ENCODE data around the gene TTC33.

Gene TTC33

GRCh38 chr5:40521925-40522324 is 233.8 kb downstream of the TTC33 start:
- no peak for DNase-seq (ENCODE audit: low read depth, low spot score)
- Histone ChIP-seq H3K9ac (ENCODE audit: insufficient read length) (no peak overlapping the region), H3K27ac (no peak overlapping the region), H3K9me3 (ENCODE audit: low read depth, low read length) (no peaks in the 10 kb centered on the region), H3K4me3 (no peak overlapping the region), H3K36me3 (ENCODE audit: insufficient read depth, low read length) (no peaks in the 10 kb centered on the region)
- TF ChIP-seq EZH2 (IDR thresholded peaks at IDR 0.05), result no peak
- no peak for TF ChIP-seq POLR2AphosphoS5 (IDR thresholded peaks at IDR 0.05; ENCODE audit: borderline replicate concordance, low read depth, low read length)
- no peak for TF ChIP-seq FOXP2 (optimal IDR thresholded peaks at IDR 0.05; ENCODE audit: control extremely low read depth, extremely low read length, insufficient read depth)

- Histone ChIP-seq H3K4me3 (no peak overlapping the region), H3K9me3 (ENCODE audit: low read depth, low read length) (no peaks in the 10 kb centered on the region), H3K9ac (ENCODE audit: insufficient read length) (no peak overlapping the region), H3K36me3 (ENCODE audit: insufficient read depth, low read length) (no peaks in the 10 kb centered on the region), H3K27ac (no peak overlapping the region)
- no peak for TF ChIP-seq FOXP2 (optimal IDR thresholded peaks at IDR 0.05; ENCODE audit: control extremely low read depth, extremely low read length, insufficient read depth)
- TF ChIP-seq POLR2AphosphoS5 (IDR thresholded peaks at IDR 0.05; ENCODE audit: borderline replicate concordance, low read depth, low read length), result no peak
- no peak for TF ChIP-seq EZH2 (IDR thresholded peaks at IDR 0.05)
- no peak for DNase-seq (ENCODE audit: low read depth, low spot score)
Measured at GRCh38 chr5:40521108-40521785, 234.5 kb downstream of the TTC33 start.

- Histone ChIP-seq H3K36me3 (ENCODE audit: insufficient read depth, low read length) (no peaks in the 10 kb centered on the region), H3K9ac (ENCODE audit: insufficient read length) (no peak overlapping the region), H3K4me3 (no peak overlapping the region), H3K9me3 (ENCODE audit: low read depth, low read length) (no peaks in the 10 kb centered on the region), H3K27ac (no peak overlapping the region)
- no peak for TF ChIP-seq EZH2 (IDR thresholded peaks at IDR 0.05)
- no peak for TF ChIP-seq FOXP2 (optimal IDR thresholded peaks at IDR 0.05; ENCODE audit: control extremely low read depth, extremely low read length, insufficient read depth)
- no peak for TF ChIP-seq POLR2AphosphoS5 (IDR thresholded peaks at IDR 0.05; ENCODE audit: borderline replicate concordance, low read depth, low read length)
- DNase-seq (ENCODE audit: low read depth, low spot score), result no peak
Measured at GRCh38 chr5:40518485-40518917, 237.3 kb downstream of the TTC33 start.

- Histone ChIP-seq H3K27ac (no peak overlapping the region), H3K4me3 (no peak overlapping the region), H3K36me3 (ENCODE audit: insufficient read depth, low read length) (no peaks in the 10 kb centered on the region), H3K9ac (ENCODE audit: insufficient read length) (no peak overlapping the region), H3K9me3 (ENCODE audit: low read depth, low read length) (no peaks in the 10 kb centered on the region)
- no peak for DNase-seq (ENCODE audit: low read depth, low spot score)
- TF ChIP-seq EZH2 (IDR thresholded peaks at IDR 0.05), result no peak
- TF ChIP-seq FOXP2 (optimal IDR thresholded peaks at IDR 0.05; ENCODE audit: control extremely low read depth, extremely low read length, insufficient read depth), result no peak
- no peak for TF ChIP-seq POLR2AphosphoS5 (IDR thresholded peaks at IDR 0.05; ENCODE audit: borderline replicate concordance, low read depth, low read length)
Measured at GRCh38 chr5:40515476-40515875, 240.3 kb downstream of the TTC33 start.

GRCh38 chr5:40514976-40515375 is 240.8 kb downstream of the TTC33 start:
- Histone ChIP-seq H3K4me3 (no peak overlapping the region), H3K9ac (ENCODE audit: insufficient read length) (no peak overlapping the region), H3K27ac (no peak overlapping the region), H3K36me3 (ENCODE audit: insufficient read depth, low read length) (no peaks in the 10 kb centered on the region), H3K9me3 (ENCODE audit: low read depth, low read length) (no peaks in the 10 kb centered on the region)
- DNase-seq (ENCODE audit: low read depth, low spot score), result no peak
- TF ChIP-seq EZH2 (IDR thresholded peaks at IDR 0.05) (no peak), POLR2AphosphoS5 (IDR thresholded peaks at IDR 0.05; ENCODE audit: borderline replicate concordance, low read depth, low read length) (no peak), FOXP2 (optimal IDR thresholded peaks at IDR 0.05; ENCODE audit: control extremely low read depth, extremely low read length, insufficient read depth) (no peak)

GRCh38 chr5:40511801-40512200 is 244.0 kb downstream of the TTC33 start:
- no peak overlapping the region for H3K27ac ChIP-seq
- no peak overlapping the region for H3K4me3 ChIP-seq
- H3K9ac ChIP-seq (ENCODE audit: insufficient read length), result no peak overlapping the region
- DNase-seq (ENCODE audit: low read depth, low spot score), result no peak
- H3K9me3 ChIP-seq (ENCODE audit: low read depth, low read length), result no peaks in the 10 kb centered on the region
- H3K36me3 ChIP-seq (ENCODE audit: insufficient read depth, low read length), result no peaks in the 10 kb centered on the region
- no peak for TF ChIP-seq EZH2 (IDR thresholded peaks at IDR 0.05)
- no peak for TF ChIP-seq POLR2AphosphoS5 (IDR thresholded peaks at IDR 0.05; ENCODE audit: borderline replicate concordance, low read depth, low read length)
- TF ChIP-seq FOXP2 (optimal IDR thresholded peaks at IDR 0.05; ENCODE audit: control extremely low read depth, extremely low read length, insufficient read depth), result no peak

GRCh38 chr5:40507095-40507494 is 248.7 kb downstream of the TTC33 start:
- H3K9ac ChIP-seq (ENCODE audit: insufficient read length), result no peak overlapping the region
- no peak overlapping the region for H3K4me3 ChIP-seq
- H3K9me3 ChIP-seq (ENCODE audit: low read depth, low read length), result no peaks in the 10 kb centered on the region
- no peak overlapping the region for H3K27ac ChIP-seq
- no peaks in the 10 kb centered on the region for H3K36me3 ChIP-seq (ENCODE audit: insufficient read depth, low read length)
- no peak for DNase-seq (ENCODE audit: low read depth, low spot score)
- TF ChIP-seq POLR2AphosphoS5 (IDR thresholded peaks at IDR 0.05; ENCODE audit: borderline replicate concordance, low read depth, low read length) (no peak), EZH2 (IDR thresholded peaks at IDR 0.05) (no peak), FOXP2 (optimal IDR thresholded peaks at IDR 0.05; ENCODE audit: control extremely low read depth, extremely low read length, insufficient read depth) (no peak)

GRCh38 chr5:40505031-40505430 is 250.7 kb downstream of the TTC33 start:
- TF ChIP-seq FOXP2 (optimal IDR thresholded peaks at IDR 0.05; ENCODE audit: control extremely low read depth, extremely low read length, insufficient read depth), result no peak
- no peak for DNase-seq (ENCODE audit: low read depth, low spot score)

GRCh38 chr5:40503439-40503838 is 252.3 kb downstream of the TTC33 start:
- Histone ChIP-seq H3K27ac (no peak overlapping the region), H3K9me3 (ENCODE audit: low read depth, low read length) (no peaks in the 10 kb centered on the region), H3K9ac (ENCODE audit: insufficient read length) (no peak overlapping the region), H3K36me3 (ENCODE audit: insufficient read depth, low read length) (no peaks in the 10 kb centered on the region), H3K4me3 (no peak overlapping the region)
- TF ChIP-seq EZH2 (IDR thresholded peaks at IDR 0.05) (no peak), POLR2AphosphoS5 (IDR thresholded peaks at IDR 0.05; ENCODE audit: borderline replicate concordance, low read depth, low read length) (no peak), FOXP2 (optimal IDR thresholded peaks at IDR 0.05; ENCODE audit: control extremely low read depth, extremely low read length, insufficient read depth) (no peak)
- no peak for DNase-seq (ENCODE audit: low read depth, low spot score)

More at GRCh38 chr5:40505031-40505430, 250.7 kb downstream of the TTC33 start:
- Histone ChIP-seq H3K4me3 (no peak overlapping the region), H3K36me3 (ENCODE audit: insufficient read depth, low read length) (no peaks in the 10 kb centered on the region), H3K27ac (no peak overlapping the region), H3K9me3 (ENCODE audit: low read depth, low read length) (no peaks in the 10 kb centered on the region), H3K9ac (ENCODE audit: insufficient read length) (no peak overlapping the region)

Measured in SK-N-MC (cell line).